ENCODE results near the gene CACNA1I. TPM values are rescaled to one million over a fixed set of nuclear protein-coding genes. Genes with fewer than 3 reads are reported as not detected.

The CACNA1I gene
- total RNA-seq, 4 donors from 2014 or later, result not detected

DNA sequence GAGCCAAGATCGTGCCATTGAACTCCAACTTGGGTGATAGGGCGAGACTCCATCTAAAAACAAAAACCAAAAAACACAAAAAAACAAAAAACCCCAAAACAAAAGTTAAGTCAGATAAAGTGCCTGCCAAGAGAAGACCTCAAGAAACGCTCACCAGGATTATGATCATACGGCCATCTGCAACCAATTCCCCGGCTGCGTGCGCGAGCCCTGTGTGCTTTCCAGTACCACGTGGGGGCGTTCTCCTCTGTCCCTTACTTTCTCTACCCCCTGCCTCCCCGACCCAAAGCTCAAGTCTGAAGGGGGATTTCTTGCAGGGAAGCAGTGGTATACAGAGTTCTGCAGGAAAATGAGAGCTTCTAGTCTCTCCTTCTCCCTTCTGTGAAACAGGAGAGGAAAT is 27.5 kb upstream of the CACNA1I start:
- H3K36me3 ChIP-seq, result no peaks in the 10 kb centered on the region
- in situ Hi-C loops (cut with MboI; ENCODE audit: low sequenced_read_pairs in 4 of 4), result loop anchor here in 3 of 4 donors (10.0 to 25.0 kb wide), 4 partner anchors 492 to 819 kb away; partner anchors contain the start of genes ADSL (in 2 of the 3) and SGSM3 (in 1 of the 3)
- no peaks in the 10 kb centered on the region for H3K4me1 ChIP-seq
- TF ChIP-seq POLR2A (IDR thresholded peaks at IDR 0.05), result no peak
- no peak for TF ChIP-seq CTCF (IDR thresholded peaks at IDR 0.05 in 4 of 5, conservative IDR thresholded peaks at IDR 0.05 in 1 of 5)
- ATAC-seq (no peak), DNase-seq (no peak)
- intact Hi-C loops (cut with DNase I; ENCODE audit: low total_unique reads), result no loop called here
- H3K9me3 ChIP-seq, result no peaks in the 10 kb centered on the region
- no peak overlapping the region for H3K27ac ChIP-seq
- H3K27me3 ChIP-seq, result peaks cover 11 to 38% (median 23%) of the 10 kb centered on the region in 3 donors
- H3K4me3 ChIP-seq, result no peak overlapping the region

GRCh38 chr22:39545386-39546365 is 24.9 kb upstream of the CACNA1I start:
- Histone ChIP-seq H3K36me3 (no peaks in the 10 kb centered on the region), H3K4me3 (no peak overlapping the region), H3K27me3 (peaks cover 18 to 41% (median 38%) of the 10 kb centered on the region in 3 donors), H3K27ac (no peak overlapping the region), H3K4me1 (no peaks in the 10 kb centered on the region), H3K9me3 (no peaks in the 10 kb centered on the region)
- DNase-seq (no peak), ATAC-seq (no peak)
- TF ChIP-seq CTCF (IDR thresholded peaks at IDR 0.05 in 4 of 5, conservative IDR thresholded peaks at IDR 0.05 in 1 of 5) (no peak), POLR2A (IDR thresholded peaks at IDR 0.05) (no peak)
- in situ Hi-C loops (cut with MboI; ENCODE audit: low sequenced_read_pairs in 4 of 4) (loop anchor here in 3 of 4 donors (10.0 to 25.0 kb wide), 4 partner anchors 489 to 817 kb away; partner anchors contain the start of genes ADSL (in 2 of the 3) and SGSM3 (in 1 of the 3)), intact Hi-C loops (cut with DNase I; ENCODE audit: low total_unique reads) (no loop called here)

DNA sequence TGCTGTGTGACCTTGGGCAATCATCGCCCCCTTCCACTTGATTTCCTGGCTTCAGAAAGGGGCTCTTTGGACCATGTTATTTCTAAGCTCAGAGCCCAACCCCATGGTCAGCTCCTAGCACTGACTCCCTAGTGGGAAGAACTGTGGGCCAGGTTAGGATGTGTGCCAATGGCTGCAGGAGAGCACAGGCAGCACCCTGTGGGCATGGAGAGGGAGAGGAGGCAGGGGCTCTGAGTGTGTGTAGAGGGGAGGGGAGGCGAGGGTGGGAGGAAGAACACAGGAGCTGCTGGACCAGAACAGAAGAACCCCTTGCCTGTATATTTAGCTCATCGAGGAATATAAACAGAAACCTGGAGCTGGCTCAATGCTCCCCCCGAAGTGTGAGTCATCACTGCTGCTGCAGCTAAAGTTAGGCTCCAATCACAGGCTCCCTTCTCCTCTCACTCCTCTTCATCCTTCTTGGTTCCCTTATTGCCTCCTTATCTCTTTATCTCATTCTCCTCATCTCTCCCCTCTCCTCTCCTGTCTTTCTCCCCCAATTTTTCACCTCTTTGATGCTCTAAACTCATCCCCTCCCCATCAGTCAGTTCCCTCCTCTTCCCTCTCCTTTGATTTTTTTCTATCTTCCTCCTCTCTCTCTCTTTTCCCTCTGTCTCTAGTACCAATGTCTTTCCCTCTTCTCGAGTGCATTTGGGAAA is 23.5 kb upstream of the CACNA1I start:
- no peak for TF ChIP-seq CTCF (IDR thresholded peaks at IDR 0.05 in 4 of 5, conservative IDR thresholded peaks at IDR 0.05 in 1 of 5)
- TF ChIP-seq POLR2A (IDR thresholded peaks at IDR 0.05), result no peak
- Histone ChIP-seq H3K27ac (no peak overlapping the region), H3K36me3 (no peaks in the 10 kb centered on the region), H3K4me3 (no peak overlapping the region), H3K9me3 (no peaks in the 10 kb centered on the region), H3K27me3 (peaks cover 18 to 41% (median 38%) of the 10 kb centered on the region in 3 donors), H3K4me1 (no peaks in the 10 kb centered on the region)
- intact Hi-C loops (cut with DNase I; ENCODE audit: low total_unique reads), result no loop called here
- DNase-seq (no peak), ATAC-seq (no peak)
- in situ Hi-C loops (cut with MboI; ENCODE audit: low sequenced_read_pairs in 4 of 4), result loop anchor here in 3 of 4 donors (10.0 to 25.0 kb wide), 4 partner anchors 488 to 815 kb away; partner anchors contain the start of genes ADSL (in 2 of the 3) and SGSM3 (in 1 of the 3)

DNA sequence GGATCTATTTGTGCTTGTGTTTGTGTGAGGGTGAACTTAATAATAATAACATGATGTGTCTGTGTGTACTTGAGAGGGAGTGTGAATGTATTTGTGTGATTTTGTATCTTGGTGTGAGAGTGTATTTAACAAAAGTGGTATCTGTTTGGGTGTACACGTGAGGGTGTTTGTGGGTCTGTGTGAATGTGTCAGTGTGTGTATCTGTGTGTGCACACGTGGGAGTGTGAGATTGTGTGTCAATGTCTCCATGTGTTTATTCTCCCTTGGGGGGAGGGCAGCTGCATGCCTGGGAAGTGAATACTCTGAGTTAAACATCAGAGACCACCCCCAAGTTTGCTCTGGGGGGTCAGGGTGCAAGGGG is 23.0 kb upstream of the CACNA1I start:
- in situ Hi-C loops (cut with MboI; ENCODE audit: low sequenced_read_pairs in 4 of 4) (loop anchor here in 3 of 4 donors (10.0 to 25.0 kb wide), 4 partner anchors 487 to 815 kb away; partner anchors contain the start of genes ADSL (in 2 of the 3) and SGSM3 (in 1 of the 3)), intact Hi-C loops (cut with DNase I; ENCODE audit: low total_unique reads) (no loop called here)
- Histone ChIP-seq H3K27me3 (peaks cover 18 to 43% (median 36%) of the 10 kb centered on the region in 3 donors), H3K27ac (no peak overlapping the region), H3K9me3 (no peaks in the 10 kb centered on the region), H3K36me3 (no peaks in the 10 kb centered on the region), H3K4me3 (no peak overlapping the region), H3K4me1 (no peaks in the 10 kb centered on the region)
- DNase-seq, result no peak
- ATAC-seq, result no peak
- TF ChIP-seq CTCF (IDR thresholded peaks at IDR 0.05 in 4 of 5, conservative IDR thresholded peaks at IDR 0.05 in 1 of 5) (no peak), POLR2A (IDR thresholded peaks at IDR 0.05) (no peak)
